ENCODE data around the gene EPG5. TPM values are rescaled to one million over a fixed set of nuclear protein-coding genes. Genes with fewer than 3 reads are reported as not detected.

EPG5 gene
- total RNA-seq, 1 donor from 2014 or later = 29.0 TPM

GRCh38 chr18:45896452-45896851 lies 70.7 kb downstream of the EPG5 start:
- H3K27me3 ChIP-seq (ENCODE audit: insufficient read depth, low read length) = no peaks in the 10 kb centered on the region
- Mint-ChIP-seq H3K4me1 (ENCODE audit: low read depth, unreplicated experiment) (no peaks in the 10 kb centered on the region), H3K27ac (ENCODE audit: unreplicated experiment) (no peak overlapping the region), H3K9me3 (ENCODE audit: unreplicated experiment) (no peaks in the 10 kb centered on the region), H3K36me3 (ENCODE audit: low read depth, unreplicated experiment) (peaks cover 19% of the 10 kb centered on the region), H3K4me3 (ENCODE audit: unreplicated experiment) (no peak overlapping the region), H3K27me3 (ENCODE audit: low read depth, unreplicated experiment) (no peaks in the 10 kb centered on the region)
- H2AFZ ChIP-seq (ENCODE audit: low read depth, low read length) = no peak overlapping the region
- no peak overlapping the region for H3K27ac ChIP-seq (ENCODE audit: low read depth, low read length)
- H3K4me3 ChIP-seq (ENCODE audit: insufficient read depth, low read depth, low read length) = no peak overlapping the region
- no peaks in the 10 kb centered on the region for H3K9me3 ChIP-seq (ENCODE audit: insufficient read depth, low read depth, low read length)
- DNase-seq (ENCODE audit: low read depth) = no peak
- H3K4me2 ChIP-seq (ENCODE audit: low read length) = no peak overlapping the region
- no peak for FAIRE-seq
- no peaks in the 10 kb centered on the region for H4K20me1 ChIP-seq (ENCODE audit: insufficient read depth, low read length)
- H3K9ac ChIP-seq (ENCODE audit: low read length) = no peak overlapping the region
- peaks cover 28% of the 10 kb centered on the region for H3K36me3 ChIP-seq (ENCODE audit: insufficient read depth, low read length)
- H3K79me2 ChIP-seq (ENCODE audit: insufficient read depth, low read length) = no peaks in the 10 kb centered on the region
- H3K4me1 ChIP-seq (ENCODE audit: insufficient read depth, low read length) = no peaks in the 10 kb centered on the region
- no peak for TF ChIP-seq CTCF (IDR thresholded peaks at IDR 0.05; ENCODE audit: insufficient read depth, low read depth, low read length)
- no peak for TF ChIP-seq EZH2 (IDR thresholded peaks at IDR 0.05; ENCODE audit: insufficient read depth, low read length)

GRCh38 chr18:45895339-45895738 lies 71.8 kb downstream of the EPG5 start:
- no peaks in the 10 kb centered on the region for H3K9me3 ChIP-seq (ENCODE audit: insufficient read depth, low read depth, low read length)
- no peak for FAIRE-seq
- peaks cover 23% of the 10 kb centered on the region for H3K36me3 ChIP-seq (ENCODE audit: insufficient read depth, low read length)
- no peak overlapping the region for H3K4me2 ChIP-seq (ENCODE audit: low read length)
- Mint-ChIP-seq H3K4me1 (ENCODE audit: low read depth, unreplicated experiment) (no peaks in the 10 kb centered on the region), H3K9me3 (ENCODE audit: unreplicated experiment) (no peaks in the 10 kb centered on the region), H3K4me3 (ENCODE audit: unreplicated experiment) (no peak overlapping the region), H3K36me3 (ENCODE audit: low read depth, unreplicated experiment) (peaks cover 17% of the 10 kb centered on the region), H3K27me3 (ENCODE audit: low read depth, unreplicated experiment) (no peaks in the 10 kb centered on the region), H3K27ac (ENCODE audit: unreplicated experiment) (no peak overlapping the region)
- no peak for TF ChIP-seq CTCF (IDR thresholded peaks at IDR 0.05; ENCODE audit: insufficient read depth, low read depth, low read length)
- no peak for TF ChIP-seq EZH2 (IDR thresholded peaks at IDR 0.05; ENCODE audit: insufficient read depth, low read length)
- no peak overlapping the region for H3K4me3 ChIP-seq (ENCODE audit: insufficient read depth, low read depth, low read length)
- H3K4me1 ChIP-seq (ENCODE audit: insufficient read depth, low read length) = no peaks in the 10 kb centered on the region
- no peaks in the 10 kb centered on the region for H3K79me2 ChIP-seq (ENCODE audit: insufficient read depth, low read length)
- H3K27me3 ChIP-seq (ENCODE audit: insufficient read depth, low read length) = no peaks in the 10 kb centered on the region
- no peak overlapping the region for H3K27ac ChIP-seq (ENCODE audit: low read depth, low read length)
- H4K20me1 ChIP-seq (ENCODE audit: insufficient read depth, low read length) = no peaks in the 10 kb centered on the region
- H3K9ac ChIP-seq (ENCODE audit: low read length) = no peak overlapping the region
- H2AFZ ChIP-seq (ENCODE audit: low read depth, low read length) = no peak overlapping the region
- DNase-seq (ENCODE audit: low read depth) = no peak

GRCh38 chr18:45894818-45895217 lies 72.3 kb downstream of the EPG5 start:
- Mint-ChIP-seq H3K27me3 (ENCODE audit: low read depth, unreplicated experiment) (no peaks in the 10 kb centered on the region), H3K36me3 (ENCODE audit: low read depth, unreplicated experiment) (peaks cover 17% of the 10 kb centered on the region), H3K4me3 (ENCODE audit: unreplicated experiment) (no peak overlapping the region), H3K9me3 (ENCODE audit: unreplicated experiment) (no peaks in the 10 kb centered on the region), H3K27ac (ENCODE audit: unreplicated experiment) (no peak overlapping the region), H3K4me1 (ENCODE audit: low read depth, unreplicated experiment) (no peaks in the 10 kb centered on the region)
- TF ChIP-seq CTCF (IDR thresholded peaks at IDR 0.05; ENCODE audit: insufficient read depth, low read depth, low read length) (no peak), EZH2 (IDR thresholded peaks at IDR 0.05; ENCODE audit: insufficient read depth, low read length) (no peak)
- Histone ChIP-seq H3K27me3 (ENCODE audit: insufficient read depth, low read length) (no peaks in the 10 kb centered on the region), H3K9me3 (ENCODE audit: insufficient read depth, low read depth, low read length) (no peaks in the 10 kb centered on the region), H4K20me1 (ENCODE audit: insufficient read depth, low read length) (no peaks in the 10 kb centered on the region), H3K4me1 (ENCODE audit: insufficient read depth, low read length) (no peaks in the 10 kb centered on the region), H2AFZ (ENCODE audit: low read depth, low read length) (no peak overlapping the region), H3K79me2 (ENCODE audit: insufficient read depth, low read length) (no peaks in the 10 kb centered on the region), H3K27ac (ENCODE audit: low read depth, low read length) (no peak overlapping the region), H3K4me3 (ENCODE audit: insufficient read depth, low read depth, low read length) (no peak overlapping the region), H3K4me2 (ENCODE audit: low read length) (no peak overlapping the region), H3K9ac (ENCODE audit: low read length) (no peak overlapping the region), H3K36me3 (ENCODE audit: insufficient read depth, low read length) (peaks cover 22% of the 10 kb centered on the region)
- FAIRE-seq (no peak), DNase-seq (ENCODE audit: low read depth) (no peak)
